Measurements from ENCODE around the gene CSNK2A2. TPM values are rescaled to one million over a fixed set of nuclear protein-coding genes. Genes with fewer than 3 reads are reported as not detected.

CSNK2A2 gene
- total and polyA plus RNA-seq, 4 donors, result 17.4 to 56.8 (median 37.4) TPM

DNA sequence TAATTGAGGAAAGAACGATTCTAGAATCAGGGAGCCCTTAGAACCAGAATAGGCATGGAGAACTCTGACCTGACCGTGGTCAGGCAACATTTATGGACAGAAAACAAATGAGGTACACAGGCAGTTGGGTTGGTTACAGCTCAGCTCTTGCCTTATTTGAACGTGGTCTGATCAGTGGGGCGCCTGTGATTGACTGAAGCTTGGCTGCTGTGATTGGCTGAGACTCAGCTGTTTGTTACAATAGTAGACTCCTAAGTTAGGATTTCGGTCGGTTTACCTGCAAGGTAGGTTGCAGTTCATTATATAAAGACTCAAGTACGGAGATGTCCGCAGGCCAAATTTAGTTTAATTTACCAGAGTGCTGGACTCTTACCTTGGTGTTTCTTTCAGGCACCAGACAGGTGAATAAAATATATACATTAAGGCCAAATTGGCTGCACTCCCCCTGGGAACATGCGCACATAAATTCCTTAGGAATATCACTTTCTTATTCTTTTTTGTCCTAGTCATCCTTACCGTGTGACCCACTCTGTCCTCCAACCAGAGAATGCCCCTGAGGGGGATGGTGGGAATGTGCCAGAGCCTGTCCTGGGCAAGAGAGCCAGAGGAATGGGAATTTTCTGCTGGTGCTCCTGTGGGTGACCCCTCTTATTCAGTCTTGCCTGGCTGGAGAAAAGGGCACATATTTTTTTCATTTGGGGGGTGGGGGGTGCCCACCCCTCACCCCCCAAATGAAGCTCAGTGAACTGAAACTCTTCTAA lies 7.5 kb upstream of the CSNK2A2 start:
- no peak for ATAC-seq (ENCODE audit: low FRiP score)
- Histone ChIP-seq H3K9me3 (ENCODE audit: control insufficient read depth, low read length) (no peaks in the 10 kb centered on the region), H3K4me3 (ENCODE audit: low read length in 2 of 2) (no peak overlapping the region), H3K27me3 (ENCODE audit: control insufficient read depth in 1 of 2, insufficient read depth in 2 of 2, low read length in 1 of 2) (no peaks in the 10 kb centered on the region), H3K36me3 (ENCODE audit: control insufficient read depth in 1 of 2, insufficient read depth in 2 of 2, low read length in 1 of 2) (no peaks in the 10 kb centered on the region), H3K4me1 (ENCODE audit: control insufficient read depth in 1 of 2, insufficient read depth in 2 of 2, low read length in 2 of 2) (no peaks in the 10 kb centered on the region), H3K27ac (ENCODE audit: low read depth in 1 of 2, low read length in 2 of 2) (no peak overlapping the region)
- 54 to 64% methylated on average over 10 of the region's 10 CpGs for WGBS, 2 donors
- DNase-seq, result no peak
- intact Hi-C loops (cut with DNase I), result no loop called here

DNA sequence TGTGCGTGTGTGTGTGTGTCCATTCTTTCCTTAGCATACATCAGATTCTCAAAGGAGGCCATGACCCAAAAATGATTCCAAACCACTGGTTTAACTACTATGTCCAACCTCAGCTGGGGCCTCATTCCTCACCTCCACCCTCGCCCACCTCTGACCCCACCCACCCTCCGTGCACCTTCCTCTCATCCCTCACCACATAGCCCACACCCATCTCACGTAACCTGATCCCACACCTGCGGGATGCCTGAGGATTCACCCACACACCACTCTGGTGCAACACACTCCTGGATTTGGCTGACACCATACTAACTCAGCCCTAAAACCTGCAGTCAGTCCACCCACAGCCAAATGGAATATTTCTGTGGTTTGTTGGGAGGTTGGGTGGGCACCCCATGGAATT lies 3.3 kb upstream of the CSNK2A2 start:
- H3K27me3 ChIP-seq (ENCODE audit: control insufficient read depth in 1 of 2, insufficient read depth in 2 of 2, low read length in 1 of 2), result no peaks in the 10 kb centered on the region
- no peak overlapping the region for H3K27ac ChIP-seq (ENCODE audit: low read depth in 1 of 2, low read length in 2 of 2)
- no peaks in the 10 kb centered on the region for H3K9me3 ChIP-seq (ENCODE audit: control insufficient read depth, low read length)
- H3K4me1 ChIP-seq (ENCODE audit: control insufficient read depth in 1 of 2, insufficient read depth in 2 of 2, low read length in 2 of 2), result peaks cover 0 to 2% of the 10 kb centered on the region in 2 donors
- no peak for DNase-seq
- intact Hi-C loops (cut with DNase I), result no loop called here
- H3K36me3 ChIP-seq (ENCODE audit: control insufficient read depth in 1 of 2, insufficient read depth in 2 of 2, low read length in 1 of 2), result no peaks in the 10 kb centered on the region
- H3K4me3 ChIP-seq (ENCODE audit: low read length in 2 of 2), result no peak overlapping the region
- 55 to 56% methylated on average over 5 of the region's 5 CpGs for WGBS, 2 donors
- ATAC-seq (ENCODE audit: low FRiP score), result no peak

DNA sequence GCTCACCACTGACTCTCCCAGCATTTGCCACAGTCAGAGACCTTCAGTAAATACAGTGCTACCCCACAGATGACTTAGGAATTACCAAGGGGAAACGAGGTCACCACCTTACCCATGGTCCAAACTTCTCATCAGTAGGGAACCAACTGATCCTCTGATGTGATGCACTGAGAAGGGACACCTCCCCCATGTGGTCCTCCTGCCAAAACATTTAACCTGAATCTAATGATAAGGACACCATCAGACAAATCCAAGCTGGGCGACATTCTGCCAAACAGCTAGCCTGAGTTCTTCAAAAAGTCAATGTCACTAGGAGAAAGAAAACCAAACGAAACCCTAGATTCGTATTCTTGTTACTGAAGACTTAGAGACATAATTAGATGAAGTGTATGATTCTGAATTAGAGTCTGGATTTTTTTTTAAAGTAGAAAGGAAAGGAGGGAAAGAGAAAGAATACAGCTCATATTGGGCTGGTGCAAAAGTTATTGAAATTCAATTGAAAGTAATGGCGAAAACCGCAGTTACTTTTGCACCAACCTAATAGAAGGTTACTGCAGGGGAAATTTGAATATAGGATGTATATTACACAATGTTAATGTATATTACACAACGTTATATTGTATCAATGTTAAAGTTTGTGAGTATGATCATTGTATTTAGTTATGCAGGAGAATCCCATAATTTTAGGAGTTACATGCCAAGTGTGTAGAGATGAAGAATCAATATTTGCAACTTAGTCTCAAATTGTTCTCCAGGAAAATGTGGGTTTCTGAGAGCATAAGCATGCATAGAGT lies 2.3 kb upstream of the CSNK2A2 start:
- Histone ChIP-seq H3K4me3 (ENCODE audit: low read length in 2 of 2) (no peak overlapping the region), H3K27ac (ENCODE audit: low read depth in 1 of 2, low read length in 2 of 2) (no peak overlapping the region), H3K4me1 (ENCODE audit: control insufficient read depth in 1 of 2, insufficient read depth in 2 of 2, low read length in 2 of 2) (peaks cover 0 to 2% of the 10 kb centered on the region in 2 donors), H3K9me3 (ENCODE audit: control insufficient read depth, low read length) (no peaks in the 10 kb centered on the region), H3K36me3 (ENCODE audit: control insufficient read depth in 1 of 2, insufficient read depth in 2 of 2, low read length in 1 of 2) (no peaks in the 10 kb centered on the region), H3K27me3 (ENCODE audit: control insufficient read depth in 1 of 2, insufficient read depth in 2 of 2, low read length in 1 of 2) (no peaks in the 10 kb centered on the region)
- WGBS, 2 donors, result 81 to 82% methylated on average over 7 of the region's 7 CpGs
- ATAC-seq (ENCODE audit: low FRiP score) (no peak), DNase-seq (no peak)
- intact Hi-C loops (cut with DNase I), result no loop called here

DNA sequence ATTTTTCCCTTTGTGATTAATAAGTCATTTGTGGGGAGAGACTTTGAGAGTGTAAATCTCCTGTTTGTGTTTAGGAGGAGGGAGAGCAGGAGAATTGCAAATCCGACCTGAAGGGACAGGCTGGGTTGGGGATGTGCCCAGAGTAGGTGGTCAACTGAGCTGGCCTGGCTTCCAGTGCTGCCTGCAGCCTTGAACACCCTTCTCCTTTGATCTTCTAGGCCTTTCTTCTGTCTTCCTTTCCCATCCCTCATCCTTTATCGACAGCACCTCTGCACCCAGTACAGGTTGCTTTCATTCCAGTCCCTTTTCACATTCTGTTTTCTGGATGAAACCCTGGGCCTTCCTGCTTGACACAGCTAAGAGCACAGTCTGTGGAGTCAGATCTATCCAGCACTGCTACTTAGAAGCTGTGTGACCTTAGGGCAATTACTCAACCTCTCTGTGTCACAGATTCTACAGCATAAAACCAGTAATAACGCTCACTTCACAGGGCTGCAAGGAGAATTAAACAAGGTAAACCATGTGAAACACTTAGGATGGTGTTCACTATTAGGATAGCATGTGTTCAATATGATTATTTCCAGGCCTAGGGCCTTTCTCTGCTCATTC lies 1.0 kb upstream of the CSNK2A2 start:
- intact Hi-C loops (cut with DNase I), result loop anchor here (5.0 kb wide), 1 partner anchor 172 kb away; the partner anchor contains the start of gene MMP15 (in 2 of the 2)
- H3K9me3 ChIP-seq (ENCODE audit: control insufficient read depth, low read length), result no peaks in the 10 kb centered on the region
- peaks cover 0 to 2% of the 10 kb centered on the region in 2 donors for H3K4me1 ChIP-seq (ENCODE audit: control insufficient read depth in 1 of 2, insufficient read depth in 2 of 2, low read length in 2 of 2)
- no peak for ATAC-seq (ENCODE audit: low FRiP score)
- H3K36me3 ChIP-seq (ENCODE audit: control insufficient read depth in 1 of 2, insufficient read depth in 2 of 2, low read length in 1 of 2), result no peaks in the 10 kb centered on the region
- no peak for DNase-seq
- H3K27me3 ChIP-seq (ENCODE audit: control insufficient read depth in 1 of 2, insufficient read depth in 2 of 2, low read length in 1 of 2), result no peaks in the 10 kb centered on the region
- no peak overlapping the region for H3K4me3 ChIP-seq (ENCODE audit: low read length in 2 of 2)
- H3K27ac ChIP-seq (ENCODE audit: low read depth in 1 of 2, low read length in 2 of 2), result no peak overlapping the region
- WGBS, 2 donors, result 87 to 88% methylated on average over 2 to 3 of the region's 3 CpGs

DNA sequence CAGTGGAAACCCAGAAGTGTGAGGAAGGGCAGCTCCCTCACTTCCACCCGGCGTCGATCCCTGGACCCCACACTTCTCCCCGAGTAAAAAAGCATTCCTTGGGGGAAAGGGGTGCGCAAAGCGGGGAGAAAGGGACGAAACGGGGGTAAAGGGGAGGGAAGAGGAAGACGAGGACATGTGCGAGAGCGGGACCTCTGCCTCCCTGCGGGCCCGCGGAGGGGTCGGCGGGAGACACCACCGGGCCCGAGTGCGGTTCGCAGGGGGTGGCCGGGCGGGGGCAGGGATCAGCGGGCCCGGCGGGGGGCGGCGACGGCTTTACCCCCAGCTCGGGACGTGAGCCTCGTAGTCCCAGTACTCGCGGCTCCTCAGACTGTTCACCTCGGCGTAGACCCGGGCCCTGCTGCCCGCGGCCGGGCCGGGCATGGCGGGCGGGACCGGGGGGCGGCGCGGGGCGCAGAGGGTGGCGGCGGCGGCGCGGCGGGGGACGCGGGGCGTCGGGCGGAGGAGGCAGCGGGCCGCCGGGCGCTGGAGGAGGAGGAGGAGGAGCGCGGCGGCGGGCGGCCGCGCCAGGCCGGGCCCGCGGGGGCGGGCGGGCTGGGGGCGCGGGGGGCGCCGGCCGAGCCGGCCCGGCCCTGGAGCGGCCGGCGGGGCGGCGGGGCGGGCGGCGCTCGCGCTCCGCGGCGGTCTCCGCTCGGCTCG lies 443 bp downstream of the CSNK2A2 start:
- DNase-seq (no peak), ATAC-seq (ENCODE audit: low FRiP score) (no peak)
- H3K36me3 ChIP-seq (ENCODE audit: control insufficient read depth in 1 of 2, insufficient read depth in 2 of 2, low read length in 1 of 2), result no peaks in the 10 kb centered on the region

DNA sequence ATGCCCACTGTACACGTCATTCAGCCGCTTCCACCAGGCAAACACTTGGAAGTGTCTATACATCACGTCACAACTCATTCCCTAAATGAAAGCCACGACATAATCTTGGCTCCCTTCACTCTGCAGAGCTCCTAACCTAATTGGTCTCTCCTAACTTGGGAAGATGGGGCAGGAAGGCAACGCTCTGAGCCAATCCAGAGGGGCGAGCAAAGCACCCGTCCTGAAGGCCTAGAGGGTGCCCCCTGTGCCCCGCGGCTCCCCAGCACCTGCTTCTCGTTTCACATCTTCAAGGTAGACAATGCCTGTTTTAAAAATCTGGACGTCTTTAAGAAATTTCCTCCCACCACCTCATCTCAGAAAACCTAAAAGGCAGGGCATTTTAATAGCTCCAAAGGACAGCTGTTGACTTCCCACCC lies 1.0 kb downstream of the CSNK2A2 start:
- ATAC-seq (ENCODE audit: low FRiP score), result no peak
- 5 to 8% methylated on average over 11 of the region's 11 CpGs for WGBS, 2 donors
- Histone ChIP-seq H3K27ac (ENCODE audit: low read depth in 1 of 2, low read length in 2 of 2) (no peak overlapping the region), H3K36me3 (ENCODE audit: control insufficient read depth in 1 of 2, insufficient read depth in 2 of 2, low read length in 1 of 2) (no peaks in the 10 kb centered on the region), H3K4me1 (ENCODE audit: control insufficient read depth in 1 of 2, insufficient read depth in 2 of 2, low read length in 2 of 2) (peaks cover 0 to 2% of the 10 kb centered on the region in 2 donors), H3K4me3 (ENCODE audit: low read length in 2 of 2) (peak overlapping the region; percentile 93 to 99), H3K9me3 (ENCODE audit: control insufficient read depth, low read length) (no peaks in the 10 kb centered on the region), H3K27me3 (ENCODE audit: control insufficient read depth in 1 of 2, insufficient read depth in 2 of 2, low read length in 1 of 2) (no peaks in the 10 kb centered on the region)
- DNase-seq, result no peak
- intact Hi-C loops (cut with DNase I), result loop anchor here (5.0 kb wide), 1 partner anchor 170 kb away; the partner anchor contains the start of gene MMP15 (in 2 of the 2)

More for the DNA sequence above, 443 bp downstream of the CSNK2A2 start:
- Histone ChIP-seq H3K4me3 (ENCODE audit: low read length in 2 of 2) (peak overlapping the region; percentile 93 to 99), H3K9me3 (ENCODE audit: control insufficient read depth, low read length) (no peaks in the 10 kb centered on the region), H3K27me3 (ENCODE audit: control insufficient read depth in 1 of 2, insufficient read depth in 2 of 2, low read length in 1 of 2) (no peaks in the 10 kb centered on the region), H3K27ac (ENCODE audit: low read depth in 1 of 2, low read length in 2 of 2) (no peak overlapping the region), H3K4me1 (ENCODE audit: control insufficient read depth in 1 of 2, insufficient read depth in 2 of 2, low read length in 2 of 2) (peaks cover 0 to 2% of the 10 kb centered on the region in 2 donors)
- intact Hi-C loops (cut with DNase I), result loop anchor here (5.0 kb wide), 1 partner anchor 170 kb away; the partner anchor contains the start of gene MMP15 (in 2 of the 2)
- 1 to 2% methylated on average over 27 to 97 of the region's 97 CpGs for WGBS, 2 donors

DNA sequence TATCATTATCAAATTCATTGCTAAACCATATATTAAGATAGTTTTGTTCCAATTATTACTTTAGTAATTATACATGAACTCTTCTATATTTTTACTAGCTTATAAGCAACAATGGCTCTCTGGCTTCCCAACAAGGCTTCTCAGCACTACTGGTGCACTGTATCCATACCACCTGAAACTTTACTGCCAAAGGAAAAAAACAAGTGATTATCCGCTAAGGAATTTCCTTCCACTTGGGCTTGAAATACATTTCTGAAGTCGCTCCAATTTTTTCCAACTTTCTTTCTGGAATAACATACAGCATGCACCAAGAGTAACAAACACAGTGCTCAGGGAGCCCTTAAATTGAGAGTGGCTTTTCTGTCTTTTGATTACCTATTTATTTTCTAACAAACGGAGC lies 2.1 kb downstream of the CSNK2A2 start:
- WGBS, 2 donors, result 81 to 85% methylated on average over 3 of the region's 3 CpGs
- intact Hi-C loops (cut with DNase I), result loop anchor here (5.0 kb wide), 1 partner anchor 168 kb away; the partner anchor contains the start of gene MMP15 (in 2 of the 2)
- Histone ChIP-seq H3K9me3 (ENCODE audit: control insufficient read depth, low read length) (no peaks in the 10 kb centered on the region), H3K27me3 (ENCODE audit: control insufficient read depth in 1 of 2, insufficient read depth in 2 of 2, low read length in 1 of 2) (no peaks in the 10 kb centered on the region), H3K27ac (ENCODE audit: low read depth in 1 of 2, low read length in 2 of 2) (no peak overlapping the region), H3K36me3 (ENCODE audit: control insufficient read depth in 1 of 2, insufficient read depth in 2 of 2, low read length in 1 of 2) (peaks cover 0 to 3% of the 10 kb centered on the region in 2 donors), H3K4me3 (ENCODE audit: low read length in 2 of 2) (no peak overlapping the region), H3K4me1 (ENCODE audit: control insufficient read depth in 1 of 2, insufficient read depth in 2 of 2, low read length in 2 of 2) (peaks cover 0 to 2% of the 10 kb centered on the region in 2 donors)
- no peak for DNase-seq
- no peak for ATAC-seq (ENCODE audit: low FRiP score)

DNA sequence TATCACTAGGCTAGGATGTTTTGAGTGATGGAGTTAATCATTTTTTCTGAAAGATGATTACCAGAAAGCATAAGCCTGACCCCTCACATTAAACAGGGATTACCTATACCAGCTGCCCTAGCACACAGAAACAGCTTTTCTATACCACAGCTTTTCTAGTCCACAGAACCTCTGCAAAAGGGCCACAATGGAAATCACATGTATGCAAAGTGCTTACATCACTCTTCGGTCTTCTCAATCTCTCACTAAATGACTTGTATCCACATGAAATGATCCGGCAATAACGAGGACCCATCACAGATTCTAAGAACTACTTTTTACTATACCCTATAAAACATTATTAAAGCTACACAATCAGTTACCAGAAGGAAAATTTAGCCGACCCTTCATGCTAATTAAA lies 2.6 kb downstream of the CSNK2A2 start:
- intact Hi-C loops (cut with DNase I), result loop anchor here (5.0 kb wide), 1 partner anchor 168 kb away; the partner anchor contains the start of gene MMP15 (in 2 of the 2)
- DNase-seq (no peak), ATAC-seq (ENCODE audit: low FRiP score) (no peak)
- Histone ChIP-seq H3K4me1 (ENCODE audit: control insufficient read depth in 1 of 2, insufficient read depth in 2 of 2, low read length in 2 of 2) (peaks cover 0 to 2% of the 10 kb centered on the region in 2 donors), H3K36me3 (ENCODE audit: control insufficient read depth in 1 of 2, insufficient read depth in 2 of 2, low read length in 1 of 2) (peaks cover 0 to 3% of the 10 kb centered on the region in 2 donors), H3K9me3 (ENCODE audit: control insufficient read depth, low read length) (no peaks in the 10 kb centered on the region), H3K27me3 (ENCODE audit: control insufficient read depth in 1 of 2, insufficient read depth in 2 of 2, low read length in 1 of 2) (no peaks in the 10 kb centered on the region), H3K27ac (ENCODE audit: low read depth in 1 of 2, low read length in 2 of 2) (no peak overlapping the region), H3K4me3 (ENCODE audit: low read length in 2 of 2) (no peak overlapping the region)
- WGBS, 2 donors, result 81 to 85% methylated on average over 4 of the region's 4 CpGs
